ENCODE results near the gene DIO1. TPM values are rescaled to one million over a fixed set of nuclear protein-coding genes. Genes with fewer than 3 reads are reported as not detected.

The DIO1 gene
- total and polyA plus RNA-seq, 11 donors: not detected

- Histone ChIP-seq H3K9me3 (no peaks in the 10 kb centered on the region), H3K36me3 (no peaks in the 10 kb centered on the region), H3K27ac (peak overlapping the region in 1 of 12 donors; percentile 14), H3K27me3 (no peaks in the 10 kb centered on the region), H3K4me3 (no peak overlapping the region), H3K4me1 (peaks cover 0 to 30% (median 5%) of the 10 kb centered on the region in 12 donors)
- WGBS, 4 donors: 84 to 93% (median 91%) methylated on average over 3 of the region's 3 CpGs
- ATAC-seq: no peak
- intact Hi-C loops (cut with DNase I): loop anchor here in 1 of 10 donors (10.0 kb wide), 1 partner anchor 155 kb away; the partner anchor contains the start of genes TCEANC2 and TMEM59
- TF ChIP-seq POLR2A (IDR thresholded peaks at IDR 0.05) (no peak), CTCF (IDR thresholded peaks at IDR 0.05) (no peak)
- DNase-seq: no peak
Observed at GRCh38 chr1:53899708-53900107, 5.7 kb downstream of the DIO1 start.

- H3K36me3 ChIP-seq: no peaks in the 10 kb centered on the region
- ATAC-seq: no peak
- H3K27ac ChIP-seq: no peak overlapping the region
- no peak overlapping the region for H3K4me3 ChIP-seq
- TF ChIP-seq POLR2A (IDR thresholded peaks at IDR 0.05) (no peak), CTCF (IDR thresholded peaks at IDR 0.05) (no peak)
- DNase-seq: no peak
- WGBS, 4 donors: 77 to 85% (median 81%) methylated on average over 7 of the region's 7 CpGs
- no peaks in the 10 kb centered on the region for H3K27me3 ChIP-seq
- peaks cover 0 to 12% (median 5%) of the 10 kb centered on the region in 12 donors for H3K4me1 ChIP-seq
- no peaks in the 10 kb centered on the region for H3K9me3 ChIP-seq
- intact Hi-C loops (cut with DNase I): no loop called here
Observed at GRCh38 chr1:53902235-53903138, 8.5 kb downstream of the DIO1 start.

- no peaks in the 10 kb centered on the region for H3K9me3 ChIP-seq
- H3K36me3 ChIP-seq: no peaks in the 10 kb centered on the region
- DNase-seq (no peak), ATAC-seq (no peak)
- TF ChIP-seq CTCF (IDR thresholded peaks at IDR 0.05) (no peak), POLR2A (IDR thresholded peaks at IDR 0.05) (no peak)
- peaks cover 0 to 6% (median 0%) of the 10 kb centered on the region in 12 donors for H3K4me1 ChIP-seq
- intact Hi-C loops (cut with DNase I): no loop called here
- H3K27me3 ChIP-seq: no peaks in the 10 kb centered on the region
- H3K27ac ChIP-seq: no peak overlapping the region
- 93 to 98% (median 95%) methylated on average over 8 of the region's 8 CpGs for WGBS, 4 donors
- H3K4me3 ChIP-seq: no peak overlapping the region
Observed at GRCh38 chr1:53905509-53905908, 11.5 kb downstream of the DIO1 start.

- no peaks in the 10 kb centered on the region for H3K36me3 ChIP-seq
- intact Hi-C loops (cut with DNase I): no loop called here
- ATAC-seq: no peak
- no peaks in the 10 kb centered on the region for H3K9me3 ChIP-seq
- DNase-seq: no peak
- peaks cover 0 to 6% (median 0%) of the 10 kb centered on the region in 12 donors for H3K4me1 ChIP-seq
- no peak for TF ChIP-seq POLR2A (IDR thresholded peaks at IDR 0.05)
- no peak for TF ChIP-seq CTCF (IDR thresholded peaks at IDR 0.05)
- WGBS, 4 donors: 91 to 98% (median 92%) methylated on average over 3 to 4 of the region's 4 CpGs
- no peak overlapping the region for H3K27ac ChIP-seq
- H3K27me3 ChIP-seq: no peaks in the 10 kb centered on the region
- no peak overlapping the region for H3K4me3 ChIP-seq
Observed at GRCh38 chr1:53906121-53906520, 12.1 kb downstream of the DIO1 start.

Data from heart left ventricle (tissue), 16 donors.